HG03095 (cell line): ENCODE measurements around the gene PIK3CB.

Experiments used
- ATAC-seq: cut with Tn5 transposase; IDR thresholded peaks from one replicate; pipeline ENCODE4 v1.9.1; 2021; ENCODE audit warnings: moderate library complexity; ENCODE audit not compliant: unreplicated experiment

The PIK3CB gene

DNA sequence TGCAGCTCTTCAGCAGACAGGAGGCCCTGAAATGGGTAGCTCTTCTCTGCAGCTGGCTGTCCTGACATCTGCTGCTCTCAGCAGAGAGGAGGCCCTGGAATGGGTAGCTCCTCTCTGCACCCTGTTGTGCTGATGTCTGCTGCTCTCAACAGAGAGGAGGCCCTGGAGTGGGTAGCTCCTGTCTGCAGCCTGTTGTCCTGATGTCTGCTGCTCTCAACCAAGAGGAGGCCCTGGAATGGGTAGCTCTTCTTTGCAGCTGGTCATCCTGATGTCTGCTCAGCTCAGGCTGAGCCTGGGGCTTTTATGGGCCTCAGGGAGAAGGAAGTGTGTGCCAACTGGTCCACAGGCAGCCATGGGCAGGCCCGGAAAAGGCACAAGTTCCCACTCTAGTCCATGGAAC is 66.6 kb downstream of the PIK3CB start:
- no peak for ATAC-seq

DNA sequence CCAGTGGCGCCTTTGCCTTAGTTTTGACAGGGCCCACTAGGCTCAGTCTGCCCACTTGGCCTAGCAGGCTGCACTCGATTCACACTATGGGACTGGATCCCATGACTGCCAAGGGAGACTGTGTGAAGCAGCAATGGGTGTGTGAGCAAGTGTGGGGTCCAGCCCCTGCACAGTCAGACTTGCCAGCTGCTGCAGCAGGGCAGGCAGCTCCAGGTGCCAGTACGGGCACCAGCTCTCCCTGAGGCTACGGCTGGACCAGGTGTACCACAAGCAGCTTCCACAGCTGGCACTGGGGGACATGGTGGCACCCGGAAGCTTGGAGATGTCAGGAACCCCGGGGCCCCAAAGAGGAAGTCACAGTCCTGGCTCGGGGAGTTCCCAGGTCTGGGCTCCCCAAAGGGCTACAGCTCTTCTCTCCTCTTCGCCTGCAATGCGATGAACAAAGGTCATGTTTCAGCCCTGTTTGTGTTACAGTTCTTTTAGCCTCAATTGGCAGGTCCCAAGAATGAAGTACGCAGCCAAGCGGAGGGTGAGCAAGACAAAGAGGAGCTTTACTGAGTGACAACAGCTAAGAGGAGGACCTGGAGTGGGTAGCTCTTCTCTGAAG is 67.1 kb downstream of the PIK3CB start:
- no peak for ATAC-seq

DNA sequence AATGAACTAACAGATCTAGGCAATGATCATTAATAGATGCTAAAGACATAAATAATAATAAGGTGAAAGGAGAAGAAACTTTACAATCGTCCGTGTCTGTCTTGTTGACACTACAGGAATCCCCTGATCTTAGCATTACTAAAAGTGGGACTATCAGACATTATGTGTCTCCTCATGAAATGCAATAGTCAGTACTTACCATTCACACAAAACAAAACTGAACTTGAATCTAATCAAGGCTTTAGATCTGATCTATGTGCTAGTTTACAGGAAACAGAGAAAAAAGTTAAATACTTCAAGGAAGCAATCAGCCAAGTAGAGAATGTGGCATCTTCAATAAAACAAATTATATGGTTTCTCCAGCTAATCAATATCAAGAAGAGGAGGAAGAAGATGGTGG is 73.7 kb downstream of the PIK3CB start:
- ATAC-seq, result no peak

DNA sequence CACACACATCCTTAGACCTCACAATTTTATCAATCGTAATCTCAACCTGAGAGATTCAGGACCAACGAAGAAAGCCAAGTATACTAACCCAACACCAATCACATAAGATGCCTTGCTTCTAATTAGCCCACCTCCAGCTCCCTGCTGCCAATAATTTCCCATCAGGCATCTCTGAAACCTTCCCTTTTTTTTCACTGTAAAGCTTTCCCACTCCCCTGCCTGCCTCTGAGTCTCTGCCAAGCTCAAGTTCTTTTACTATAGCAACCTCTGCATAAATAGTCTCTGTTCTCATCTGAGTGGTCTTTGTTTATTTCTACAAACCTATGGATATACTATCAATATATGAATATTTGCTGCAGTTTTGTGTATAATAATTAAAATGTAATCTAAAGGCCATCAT is 86.5 kb downstream of the PIK3CB start:
- ATAC-seq, result no peak

DNA sequence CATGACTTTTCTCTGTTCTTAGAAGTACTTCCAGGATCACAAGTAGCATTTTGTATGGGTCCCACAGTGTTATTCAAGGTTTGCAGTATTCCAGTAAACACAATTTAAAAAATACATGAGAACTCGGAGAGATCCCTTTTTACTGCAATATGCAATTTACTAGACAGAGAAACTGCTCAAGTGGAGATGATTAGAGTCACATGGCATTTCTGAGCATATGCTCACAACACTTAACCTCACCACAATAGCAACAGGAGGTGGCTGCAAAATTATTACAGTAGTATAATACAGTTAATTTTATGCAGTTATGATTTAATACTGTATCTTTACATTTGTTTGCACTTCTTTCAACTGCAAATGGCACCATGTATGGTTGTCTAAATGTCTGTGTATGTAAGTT is 87.5 kb downstream of the PIK3CB start:
- no peak for ATAC-seq

DNA sequence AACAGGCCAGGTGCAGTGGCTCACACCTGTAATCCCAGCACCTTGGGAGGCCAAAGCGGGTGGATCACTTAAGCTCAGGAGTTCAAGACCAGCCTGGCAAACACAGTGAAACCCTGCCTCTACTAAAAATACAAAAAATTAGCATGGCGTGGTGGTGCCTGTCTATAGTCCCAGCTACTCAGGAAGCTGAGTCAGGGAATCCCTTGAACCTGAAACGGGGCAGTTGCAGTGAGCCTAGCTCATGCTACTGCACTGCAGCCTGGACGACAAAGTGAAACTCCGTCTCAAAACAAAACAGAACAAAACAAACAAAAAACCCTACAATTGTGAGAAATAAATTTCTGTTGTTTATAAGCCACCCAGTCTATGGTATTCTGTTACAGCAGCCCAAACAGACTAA is 94.7 kb downstream of the PIK3CB start:
- no peak for ATAC-seq

DNA sequence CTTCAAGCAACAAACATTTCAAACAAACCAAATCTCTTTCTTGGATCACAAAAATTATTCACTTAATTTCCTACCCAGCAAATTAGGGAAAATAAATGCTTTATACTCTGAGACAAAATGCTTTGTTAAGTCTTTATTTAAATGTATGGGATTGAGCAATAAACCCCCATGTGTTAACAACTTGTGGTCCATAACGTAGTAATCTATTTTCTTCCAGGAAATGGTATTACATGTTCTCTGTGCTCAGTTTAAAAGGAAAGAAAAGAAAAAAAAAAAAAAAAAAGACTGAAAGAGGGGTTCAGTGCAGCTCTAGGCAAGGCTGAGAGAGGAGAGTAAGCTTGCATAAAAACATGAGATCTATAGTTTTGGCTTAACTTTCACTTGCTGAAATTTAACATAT is 102.3 kb downstream of the PIK3CB start:
- ATAC-seq, result no peak

DNA sequence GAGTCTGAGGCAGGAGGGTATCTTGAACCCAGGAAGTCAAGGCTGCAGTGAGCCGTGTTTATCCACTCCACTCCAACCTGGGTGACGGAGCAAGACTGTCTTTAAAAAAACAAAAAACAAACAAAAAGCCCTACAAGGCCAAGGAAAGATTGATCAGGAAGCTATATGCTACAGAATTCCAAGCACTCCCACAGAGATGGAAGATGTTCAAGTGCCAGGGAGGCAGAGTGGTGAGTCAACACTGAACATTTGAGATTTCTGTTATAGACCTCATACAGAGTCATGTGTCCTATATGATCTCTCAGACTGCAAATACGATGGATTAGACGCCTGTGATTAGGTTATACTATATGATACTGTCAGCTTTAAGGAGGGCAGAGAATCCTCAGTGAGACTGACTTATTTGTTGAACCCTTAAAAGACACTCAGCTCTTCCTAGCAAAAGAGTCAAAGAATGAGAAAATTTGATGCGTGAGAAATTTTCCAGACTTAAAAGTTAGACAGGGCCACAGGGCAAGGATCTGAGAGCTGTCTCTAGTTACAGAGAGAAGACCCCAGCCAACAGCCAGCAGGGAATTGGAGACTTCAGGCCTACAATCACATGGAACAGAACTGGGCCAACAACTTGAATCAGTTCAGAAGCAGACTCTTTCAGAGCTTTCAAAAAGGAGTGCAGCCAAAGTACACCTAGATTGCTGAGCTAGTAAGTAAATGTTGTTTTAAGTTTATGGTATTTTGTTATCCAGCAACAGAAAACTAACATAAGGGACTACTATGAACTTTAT is 107.6 kb downstream of the PIK3CB start:
- no peak for ATAC-seq

DNA sequence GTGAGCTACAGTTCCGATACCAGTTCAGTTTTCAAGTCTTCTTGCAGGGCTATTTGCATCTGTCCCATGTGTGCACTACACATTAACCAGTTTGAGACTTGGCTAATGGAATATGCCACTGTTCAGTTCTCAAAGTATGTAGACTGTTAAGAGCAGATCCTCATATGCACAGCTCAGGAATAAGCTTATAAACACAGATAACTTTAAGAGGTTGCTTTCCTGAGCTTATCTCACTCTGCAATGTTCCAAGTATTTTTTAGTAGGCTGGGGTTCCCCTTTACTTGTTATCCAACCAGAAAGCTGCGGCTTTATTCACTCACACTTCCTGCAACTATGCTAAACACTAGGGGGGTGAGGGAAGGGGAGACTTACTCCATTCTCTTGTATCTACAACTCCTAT is 108.7 kb downstream of the PIK3CB start:
- peak; percentile 64 for ATAC-seq

DNA sequence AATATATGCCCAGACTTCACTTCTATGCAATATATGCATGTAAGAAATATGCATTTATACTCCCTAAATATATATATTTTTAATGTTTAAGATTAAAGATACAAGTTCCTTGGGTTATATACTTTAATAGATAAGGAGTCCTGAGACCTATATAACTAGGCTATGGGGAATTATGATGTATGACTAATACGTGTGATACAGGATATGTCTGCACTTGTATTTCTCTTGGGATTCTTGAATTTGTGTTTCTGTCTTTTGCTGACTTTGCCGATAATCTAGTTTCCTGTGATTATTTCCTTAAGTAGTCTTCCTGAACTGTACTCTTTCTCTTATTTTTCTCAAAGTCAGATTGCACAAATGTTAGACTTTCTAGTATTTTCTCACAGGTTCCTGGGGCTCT is 109.6 kb downstream of the PIK3CB start:
- no peak for ATAC-seq

DNA sequence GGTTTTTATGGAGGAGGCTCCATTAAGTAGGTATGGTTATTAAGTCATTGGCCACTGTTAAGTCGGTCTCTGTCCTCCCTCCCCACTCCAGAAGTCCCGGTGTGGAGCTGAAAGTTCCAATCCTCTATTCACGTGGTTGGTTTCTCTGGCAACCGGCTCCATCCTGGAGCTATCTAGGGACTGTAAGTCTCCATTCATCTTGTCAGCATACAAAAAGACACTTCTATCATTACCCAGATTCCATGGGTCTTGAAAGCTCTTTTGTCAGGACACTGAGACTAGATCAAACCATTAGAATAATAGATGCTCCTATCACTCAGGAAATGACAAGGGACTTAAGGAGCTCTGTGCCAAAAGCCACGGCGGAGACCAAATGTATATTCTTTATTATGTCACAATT is 110.3 kb downstream of the PIK3CB start:
- no peak for ATAC-seq

DNA sequence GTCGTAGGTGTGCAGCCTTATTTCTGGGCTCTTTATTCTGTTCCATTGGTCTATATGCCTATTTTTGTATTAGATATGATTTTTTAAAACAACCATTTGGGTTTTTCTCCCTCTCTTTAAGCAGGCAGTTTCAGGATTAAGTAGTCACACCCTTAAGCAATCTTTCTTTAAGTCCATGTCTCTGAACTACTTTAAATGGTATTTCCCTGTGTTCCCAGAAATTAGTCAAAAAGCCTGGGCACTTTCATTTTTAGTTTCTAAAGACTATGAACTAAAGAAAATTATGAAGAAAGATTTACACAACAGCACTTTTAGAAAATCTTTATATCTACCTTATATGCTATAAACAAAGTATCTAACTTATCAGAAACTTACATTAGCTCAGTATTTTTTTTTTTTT is 115.9 kb downstream of the PIK3CB start:
- no peak for ATAC-seq

DNA sequence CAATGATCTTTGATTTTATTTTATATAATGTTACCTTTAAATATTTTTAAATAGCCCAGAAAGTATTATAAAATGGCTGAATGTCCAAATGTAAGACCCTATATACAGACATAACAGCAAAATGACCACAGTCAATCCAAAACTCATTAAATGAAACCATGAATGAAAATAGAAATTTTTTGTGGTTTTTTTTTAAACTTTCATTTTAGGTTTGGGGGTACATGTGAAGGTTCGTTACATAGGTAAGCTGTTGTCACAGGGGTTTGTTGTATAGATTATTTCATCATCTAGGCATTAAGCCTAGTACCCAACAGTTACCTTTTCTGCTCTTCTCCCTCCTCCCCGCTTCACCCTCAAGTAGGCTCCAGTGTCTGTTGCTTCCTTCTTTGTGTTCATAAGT is 117.4 kb downstream of the PIK3CB start:
- peak; percentile 69 for ATAC-seq

DNA sequence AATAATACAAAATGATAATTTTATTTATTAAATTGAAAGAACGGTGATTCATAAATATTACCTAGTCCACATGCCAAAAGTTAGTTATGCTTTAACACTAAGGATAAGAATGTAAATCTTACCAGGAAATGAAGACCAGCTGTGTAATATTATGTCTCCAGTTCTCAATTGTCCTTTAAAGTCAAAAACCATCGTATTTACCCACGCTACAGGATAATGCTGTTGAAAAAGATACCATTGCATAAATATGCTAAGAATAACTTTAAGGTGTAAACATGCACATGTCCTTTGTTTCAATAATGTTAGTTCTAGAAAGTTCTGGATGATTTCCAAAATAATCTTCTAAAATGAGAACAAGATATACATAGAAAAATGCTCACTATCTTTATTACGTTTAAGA is 122.6 kb downstream of the PIK3CB start:
- no peak for ATAC-seq

DNA sequence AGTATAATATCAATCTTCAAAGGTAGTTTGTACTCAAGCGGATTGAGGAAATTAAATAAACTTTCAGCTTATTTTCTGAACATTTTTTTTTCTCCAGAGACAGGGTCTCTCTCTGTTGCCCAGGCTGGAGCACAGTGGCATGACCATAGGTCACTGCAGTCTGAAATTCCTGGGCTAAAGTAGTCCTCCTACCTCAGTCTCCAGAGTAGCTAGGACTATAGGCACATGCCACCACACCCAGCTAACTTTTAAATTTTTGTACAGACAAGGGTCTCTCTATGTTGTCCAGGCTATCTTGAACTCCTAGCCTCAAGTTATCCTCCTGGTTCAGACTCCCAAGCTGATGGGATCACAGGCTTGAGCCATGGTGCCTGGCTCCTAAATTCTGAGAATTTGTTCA is 129.1 kb downstream of the PIK3CB start:
- no peak for ATAC-seq

DNA sequence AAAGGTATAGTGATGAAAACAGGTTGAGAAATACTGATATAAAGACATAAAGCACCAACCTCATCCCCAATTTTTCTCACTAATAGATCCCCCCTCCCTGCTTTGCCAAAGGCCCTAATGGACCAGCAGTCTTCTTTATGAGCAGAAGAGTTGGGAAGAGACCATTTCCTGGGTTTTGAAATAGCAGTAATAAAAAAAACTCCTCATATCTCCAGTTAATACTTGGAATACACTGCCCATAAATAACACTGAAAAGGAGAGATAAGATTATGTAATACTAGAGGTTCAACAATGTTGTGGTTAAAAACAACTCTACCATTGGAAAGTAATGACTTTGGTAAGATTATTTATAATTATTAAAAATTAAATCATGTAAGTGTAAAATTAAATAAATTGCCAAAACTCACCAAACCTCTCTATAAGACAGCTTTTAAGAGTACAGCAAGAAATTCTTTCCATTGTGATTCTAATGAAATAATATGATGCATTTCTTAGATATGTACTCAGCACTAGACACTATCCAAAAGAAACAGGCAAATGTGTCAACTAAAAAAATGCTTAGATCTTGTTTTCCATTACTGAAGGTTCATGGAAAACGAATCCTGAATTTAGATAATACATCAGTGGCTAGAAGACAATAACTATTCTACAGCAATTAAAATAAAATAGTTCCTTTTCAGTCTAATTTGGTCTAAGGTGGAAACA is 137.9 kb downstream of the PIK3CB start:
- ATAC-seq, result no peak

DNA sequence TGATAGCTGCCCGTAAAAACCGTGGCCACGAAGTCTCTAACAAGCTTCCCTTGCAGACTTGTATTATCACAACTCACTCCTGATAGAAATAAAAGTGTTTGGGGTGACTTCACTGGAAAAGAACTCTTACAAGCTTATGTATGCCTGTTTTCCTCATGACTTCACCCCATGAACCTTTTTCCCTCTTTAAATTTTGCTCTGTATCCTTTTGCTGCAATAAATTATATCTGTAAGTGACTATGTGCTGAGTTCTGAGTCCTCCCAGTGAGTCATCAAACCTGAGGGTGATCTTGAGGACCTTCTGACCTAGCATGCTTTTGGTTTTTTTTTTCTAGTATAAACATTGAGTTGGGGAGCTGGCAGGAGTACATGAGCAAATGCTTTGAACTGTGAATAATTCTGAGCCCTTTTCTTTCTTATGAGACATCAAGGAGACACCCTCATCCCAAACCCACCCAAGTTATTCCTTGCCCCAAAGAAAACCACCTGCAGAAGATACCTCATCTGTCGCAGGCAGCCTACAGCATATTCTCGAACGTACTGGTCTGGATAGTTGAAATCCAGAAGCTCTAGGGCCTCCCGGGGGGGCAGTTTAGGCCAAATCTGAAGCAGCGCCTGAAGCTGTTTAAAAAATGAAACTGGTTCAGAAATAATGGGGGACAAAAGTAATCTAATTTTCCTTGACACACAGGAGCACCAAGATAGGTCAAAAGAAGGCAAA is 140.3 kb downstream of the PIK3CB start:
- no peak for ATAC-seq

DNA sequence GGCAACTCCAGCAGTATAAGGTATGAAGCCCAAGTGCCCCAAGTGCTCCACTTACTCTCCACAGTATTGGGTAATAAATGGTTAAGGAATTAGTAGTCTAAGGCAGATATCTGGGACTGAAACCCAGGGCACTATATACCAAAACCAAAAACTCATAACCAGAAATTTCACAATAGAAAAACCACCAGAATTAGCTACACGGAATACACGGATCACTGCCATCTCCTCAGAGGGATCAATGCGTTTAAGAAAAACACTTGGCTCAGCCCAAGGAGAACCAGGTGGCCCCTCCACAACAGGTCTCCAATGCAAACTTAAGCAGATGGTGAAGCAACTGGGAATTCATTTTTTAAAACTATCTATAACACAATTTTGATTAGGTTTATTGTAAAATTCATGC is 142.6 kb downstream of the PIK3CB start:
- ATAC-seq, result no peak

DNA sequence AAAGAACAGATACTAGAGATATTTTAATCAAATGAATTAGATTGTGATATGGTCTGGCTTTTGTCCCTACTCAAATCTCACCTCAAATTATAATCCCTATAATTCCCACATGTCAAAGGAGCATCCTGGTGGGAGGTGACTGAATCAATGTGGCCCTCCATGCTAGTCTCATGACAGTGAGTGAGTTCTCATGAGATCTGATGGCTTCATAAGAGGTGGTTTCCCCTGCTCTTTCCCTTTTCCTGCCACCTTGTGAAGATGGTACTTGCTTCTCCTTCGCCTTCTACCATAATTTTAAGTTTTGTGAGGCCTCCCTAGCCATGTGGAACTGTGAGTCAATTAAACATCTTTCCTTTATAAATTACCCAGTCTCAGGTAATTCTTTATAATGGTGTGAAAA is 143.4 kb downstream of the PIK3CB start:
- no peak for ATAC-seq

DNA sequence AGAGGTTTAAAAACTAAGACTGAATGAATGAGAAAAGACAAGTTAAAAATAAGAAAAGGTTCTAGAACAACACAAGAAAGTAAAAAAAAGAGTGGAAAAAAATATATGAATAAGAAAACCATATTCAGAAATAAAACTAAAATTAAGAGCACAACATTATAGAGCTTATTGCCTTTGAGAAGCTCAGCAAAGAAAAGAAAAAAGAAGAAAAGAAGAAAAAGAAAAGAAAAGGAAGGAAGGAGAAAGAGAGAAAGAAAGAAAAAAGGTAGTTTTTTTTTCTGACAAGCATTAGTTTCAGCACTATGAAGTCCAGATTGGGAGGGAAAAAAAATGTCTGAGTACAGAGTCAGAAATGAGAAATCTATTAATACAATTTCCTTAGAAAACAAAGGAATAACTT is 144.7 kb downstream of the PIK3CB start:
- no peak for ATAC-seq

DNA sequence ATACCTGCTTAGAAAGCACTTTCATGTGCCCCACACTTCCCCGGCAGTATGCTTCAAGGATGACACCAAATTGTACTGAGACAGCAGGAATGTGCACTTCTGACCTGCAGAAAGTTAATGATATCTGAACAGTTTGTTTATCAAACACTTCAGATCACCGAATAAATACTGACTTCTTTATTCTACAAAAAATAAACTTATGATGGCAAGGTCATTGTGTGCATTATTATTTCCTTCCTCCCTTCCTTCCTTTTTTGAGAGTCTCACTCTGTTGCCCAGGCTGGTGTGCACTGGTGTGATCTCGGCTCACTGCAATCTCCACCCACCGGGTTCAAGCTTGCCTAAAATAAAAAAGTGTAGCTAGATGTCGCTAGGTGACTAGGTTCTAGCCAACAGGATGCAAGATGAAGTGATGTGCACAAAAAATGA is 145.8 kb downstream of the PIK3CB start:
- ATAC-seq, result no peak

DNA sequence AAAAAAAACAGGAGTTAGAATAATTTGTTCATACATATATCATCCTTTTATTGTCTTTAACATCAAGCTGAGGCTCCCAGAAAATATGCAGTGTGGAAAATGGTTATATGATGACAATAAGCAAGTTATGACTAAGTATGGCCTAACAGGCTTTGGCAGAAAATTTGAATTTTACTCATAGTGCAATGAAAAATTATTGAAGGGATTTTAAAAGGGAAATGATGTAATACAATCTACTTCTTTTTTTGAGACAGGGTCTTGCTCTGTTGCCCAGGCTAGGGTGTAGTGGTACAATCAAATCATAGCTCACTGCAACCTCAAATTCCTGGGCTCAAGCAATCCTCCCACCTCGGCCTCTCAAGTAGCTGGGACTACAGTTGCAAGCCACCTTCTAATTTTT is 147.5 kb downstream of the PIK3CB start:
- ATAC-seq, result peak; percentile 24
